HG02852 (cell line): ENCODE results near the gene HACD1.

ENCODE experiments used
- ATAC-seq: cut with Tn5 transposase; IDR thresholded peaks from one replicate; pipeline ENCODE4 v1.9.1; 2021; ENCODE audit warnings: mild to moderate bottlenecking, moderate library complexity; ENCODE audit not compliant: unreplicated experiment

Gene HACD1, protein sequence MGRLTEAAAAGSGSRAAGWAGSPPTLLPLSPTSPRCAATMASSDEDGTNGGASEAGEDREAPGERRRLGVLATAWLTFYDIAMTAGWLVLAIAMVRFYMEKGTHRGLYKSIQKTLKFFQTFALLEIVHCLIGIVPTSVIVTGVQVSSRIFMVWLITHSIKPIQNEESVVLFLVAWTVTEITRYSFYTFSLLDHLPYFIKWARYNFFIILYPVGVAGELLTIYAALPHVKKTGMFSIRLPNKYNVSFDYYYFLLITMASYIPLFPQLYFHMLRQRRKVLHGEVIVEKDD

DNA sequence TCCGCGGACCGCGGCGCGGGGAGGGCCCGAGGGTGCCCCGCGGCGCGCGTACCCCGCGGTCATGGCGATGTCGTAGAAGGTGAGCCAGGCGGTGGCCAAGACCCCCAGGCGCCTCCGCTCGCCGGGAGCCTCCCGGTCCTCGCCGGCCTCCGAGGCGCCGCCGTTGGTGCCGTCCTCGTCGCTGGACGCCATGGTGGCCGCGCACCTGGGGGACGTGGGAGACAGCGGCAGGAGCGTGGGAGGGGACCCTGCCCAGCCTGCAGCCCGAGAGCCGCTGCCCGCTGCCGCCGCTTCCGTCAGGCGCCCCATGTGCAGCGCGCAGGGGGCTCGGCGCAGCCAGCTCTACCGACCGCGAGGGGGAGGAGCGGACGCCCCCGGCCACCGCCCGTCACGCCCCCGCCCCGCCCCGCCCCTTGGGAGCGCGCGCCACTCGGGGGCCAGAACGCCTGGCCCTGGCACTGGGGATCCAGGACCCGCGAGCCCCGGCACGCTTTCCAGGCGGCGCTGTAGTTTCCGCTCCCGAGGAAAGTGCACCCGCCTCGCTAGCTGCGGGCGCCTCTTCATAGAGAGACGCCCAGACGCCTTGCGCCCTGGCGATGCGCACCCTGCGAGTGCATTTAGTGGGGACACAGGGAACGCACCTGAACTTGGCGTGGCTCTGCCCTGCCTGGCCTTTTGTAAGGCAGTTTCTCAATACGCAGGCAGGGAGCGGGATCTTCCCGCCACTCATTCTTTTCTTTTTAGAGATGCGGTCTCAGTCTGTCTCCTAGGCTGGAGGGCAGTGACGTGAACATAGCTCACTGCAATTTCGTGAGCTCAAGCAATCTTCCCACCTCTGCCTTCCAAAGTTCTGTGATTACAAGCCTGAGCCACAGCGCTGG lies at the start of gene HACD1:
HACD1 (minus strand) TSS at position 344 of the 881 bp plus-strand sequence; CDS start at position 309, 35 bp downstream.
- peak; percentile 61 for ATAC-seq

DNA sequence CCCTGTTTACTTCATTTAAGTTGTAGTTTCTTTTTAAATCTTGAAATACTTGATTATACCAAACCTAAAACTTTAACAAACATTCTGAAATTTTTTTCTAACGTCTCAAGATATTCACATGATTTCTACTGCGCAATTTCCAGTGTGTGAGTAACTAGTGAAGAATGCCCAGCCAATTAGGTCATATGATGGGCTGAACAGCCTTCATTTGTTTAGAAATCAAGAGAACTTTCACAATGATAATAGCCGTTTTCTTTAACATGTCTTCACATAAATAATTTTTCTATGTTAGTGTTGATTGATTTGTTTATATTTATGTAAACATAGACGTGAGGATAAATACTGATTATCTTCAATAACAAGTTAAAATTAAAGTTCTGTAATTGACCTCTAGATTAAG lies 48.6 kb upstream of the HACD1 start:
- no peak for ATAC-seq

DNA sequence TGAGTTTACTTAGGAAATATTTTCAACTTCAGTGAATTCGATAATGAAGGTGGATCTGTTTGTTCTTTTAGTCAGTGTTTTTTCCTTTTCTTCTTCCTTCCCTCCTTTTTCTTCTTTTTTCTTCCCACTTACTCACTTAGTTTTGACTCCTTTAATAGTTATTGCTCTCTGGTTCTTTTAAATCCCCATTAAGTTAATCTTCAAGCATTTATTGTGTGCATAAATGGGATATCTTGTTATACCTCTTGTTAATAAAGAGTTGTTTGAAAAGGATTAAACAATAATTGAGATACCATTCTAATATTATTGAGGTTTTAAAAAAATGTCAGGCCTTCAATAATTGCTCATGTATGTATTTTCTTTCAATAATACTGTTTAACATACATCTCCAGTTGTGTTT lies 46.3 kb upstream of the HACD1 start:
- no peak for ATAC-seq

DNA sequence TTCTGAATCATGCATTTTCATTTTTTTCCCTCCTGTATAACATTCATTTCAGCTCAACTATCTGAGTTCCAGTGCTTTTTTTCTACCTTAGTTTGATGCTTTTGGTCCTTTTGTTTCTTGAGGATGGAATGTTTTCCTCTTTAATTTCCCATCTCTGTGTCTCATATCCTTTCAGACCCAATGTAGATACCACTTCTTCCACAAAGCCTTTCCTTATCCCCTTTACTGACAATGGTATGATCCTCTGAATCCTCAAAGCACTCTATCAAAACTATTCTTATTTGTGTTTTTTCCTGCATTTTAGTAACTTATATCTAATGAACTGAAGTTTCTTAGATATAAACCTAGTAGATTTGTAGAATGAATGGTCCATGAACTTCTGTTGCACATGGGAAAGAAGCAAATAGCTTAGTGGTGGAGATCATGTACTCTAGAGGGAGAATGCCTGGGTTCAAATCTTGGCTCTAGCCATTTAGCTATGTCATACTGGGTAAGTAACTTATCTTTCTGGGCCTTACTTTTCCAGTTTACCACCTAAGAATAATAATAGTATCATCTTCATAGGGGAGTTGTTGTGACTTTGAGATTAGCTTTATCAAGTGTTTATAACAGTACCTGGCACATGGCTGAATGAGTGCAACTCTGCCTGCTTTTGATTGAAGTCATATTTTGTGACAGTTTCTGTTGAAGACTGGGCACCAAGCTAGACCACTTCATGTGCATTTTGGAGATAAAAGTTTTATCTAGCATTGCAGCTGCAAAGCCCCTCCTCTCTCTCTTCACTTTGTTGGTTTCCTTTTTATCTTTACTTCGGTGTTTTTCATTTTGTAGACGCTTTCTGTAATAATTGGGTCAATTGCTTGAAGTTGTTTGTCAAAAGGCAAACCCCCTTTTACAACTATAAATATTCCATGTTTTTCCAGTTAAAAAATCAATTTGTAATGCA lies 45.3 kb upstream of the HACD1 start:
- no peak for ATAC-seq

DNA sequence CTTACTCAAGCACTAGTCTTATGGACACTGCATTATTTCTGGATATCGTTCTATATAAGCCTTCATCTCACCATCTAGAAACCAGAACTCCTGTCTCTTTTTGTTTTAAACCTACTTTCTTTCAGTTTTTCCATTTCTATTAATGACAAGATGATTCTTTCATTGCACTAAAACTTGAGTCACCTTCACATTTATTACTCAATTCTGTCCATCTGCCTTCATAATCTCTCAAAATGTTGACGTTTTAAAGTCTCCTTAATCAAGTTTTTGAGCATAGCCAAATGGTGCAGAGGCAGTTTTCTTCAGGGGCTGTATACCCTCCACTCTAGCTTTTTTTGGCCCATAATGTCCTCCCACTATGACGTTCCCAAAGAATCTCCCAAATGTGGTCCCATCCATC lies 44.3 kb upstream of the HACD1 start:
- ATAC-seq = no peak

DNA sequence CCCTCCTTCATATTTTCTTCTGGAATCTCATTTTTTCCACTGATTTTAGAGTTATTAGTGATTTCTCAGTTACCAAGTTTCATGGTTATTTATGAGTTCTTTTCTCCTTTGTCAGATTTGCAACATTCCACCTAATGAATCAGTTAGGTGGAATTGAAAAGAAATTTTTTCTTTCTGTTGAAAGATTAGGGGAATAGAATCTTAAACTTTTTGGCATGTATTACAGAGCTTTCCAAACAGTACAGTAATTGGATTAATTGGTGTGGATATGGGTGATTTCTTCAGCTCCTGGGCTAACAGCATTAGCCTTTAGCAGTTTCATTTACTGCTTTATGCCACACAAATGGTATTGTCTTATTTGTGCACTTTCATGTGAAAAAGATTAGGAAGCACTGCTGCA lies 43.7 kb upstream of the HACD1 start:
- no peak for ATAC-seq

DNA sequence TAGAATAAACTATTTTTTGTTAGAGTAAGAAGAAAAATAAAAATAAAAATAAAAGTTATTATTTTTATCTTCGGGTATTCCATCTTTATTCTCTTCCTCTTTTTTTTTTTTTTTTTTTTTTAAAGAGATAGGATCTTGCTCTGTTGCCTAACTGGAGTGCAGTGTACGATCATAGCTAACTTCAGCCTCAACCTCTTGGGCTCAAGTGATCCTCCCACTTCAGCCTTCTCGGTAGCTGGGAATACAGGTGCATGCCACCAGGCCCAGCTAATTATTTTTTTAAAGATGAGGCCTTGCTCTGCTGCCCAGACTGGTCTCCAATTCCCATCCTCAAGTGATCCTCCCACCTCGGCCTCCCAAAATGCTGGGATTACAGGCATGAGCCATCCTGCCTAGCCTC lies 42.2 kb upstream of the HACD1 start:
- no peak for ATAC-seq

DNA sequence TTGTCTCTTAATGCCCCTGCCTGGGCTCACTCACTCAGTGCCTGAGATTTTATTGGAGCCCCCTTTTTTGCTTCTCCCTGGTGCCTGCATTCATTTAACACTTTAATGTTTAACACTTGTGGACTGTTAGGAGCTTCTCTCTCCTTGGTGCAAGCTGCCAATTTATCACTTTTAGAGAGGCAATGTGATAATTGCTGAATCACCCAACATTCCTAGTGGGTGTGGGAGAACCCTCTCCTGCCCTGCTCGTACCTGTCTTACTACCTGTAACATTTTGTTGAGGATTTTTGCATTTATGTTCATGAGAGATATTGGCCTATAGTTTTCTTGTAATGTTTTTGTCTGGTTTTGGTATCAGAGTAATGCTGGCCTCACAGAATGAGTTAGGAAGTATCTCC lies 39.9 kb upstream of the HACD1 start:
- ATAC-seq = no peak

DNA sequence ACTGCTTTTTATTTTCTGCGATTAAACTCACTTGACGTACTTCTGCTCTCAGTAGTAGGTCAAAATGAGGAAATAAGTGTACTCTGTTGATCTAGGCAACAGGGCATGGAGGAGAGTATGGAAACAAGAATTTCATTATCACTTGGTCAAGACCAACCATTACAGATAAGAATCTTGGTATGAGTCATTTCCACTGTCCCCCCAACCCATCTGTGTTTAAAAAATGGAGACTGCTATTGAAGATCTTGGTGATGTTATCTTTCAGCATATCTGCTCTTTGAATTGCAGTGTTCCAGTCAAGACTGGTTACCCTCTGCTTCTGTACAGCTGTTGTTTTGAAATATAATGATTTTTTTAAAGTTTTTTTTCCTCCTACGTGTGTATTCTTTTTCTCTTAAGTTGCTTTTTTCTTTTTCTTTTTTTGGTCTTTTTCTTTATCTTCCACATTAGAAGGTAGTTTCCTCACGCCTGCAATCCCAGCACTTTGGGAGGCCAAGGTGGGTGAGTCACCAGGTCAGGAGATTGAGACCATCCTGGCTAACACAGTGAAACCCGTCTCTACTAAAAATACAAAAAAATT lies 38.5 kb upstream of the HACD1 start:
- ATAC-seq = peak; percentile 89

DNA sequence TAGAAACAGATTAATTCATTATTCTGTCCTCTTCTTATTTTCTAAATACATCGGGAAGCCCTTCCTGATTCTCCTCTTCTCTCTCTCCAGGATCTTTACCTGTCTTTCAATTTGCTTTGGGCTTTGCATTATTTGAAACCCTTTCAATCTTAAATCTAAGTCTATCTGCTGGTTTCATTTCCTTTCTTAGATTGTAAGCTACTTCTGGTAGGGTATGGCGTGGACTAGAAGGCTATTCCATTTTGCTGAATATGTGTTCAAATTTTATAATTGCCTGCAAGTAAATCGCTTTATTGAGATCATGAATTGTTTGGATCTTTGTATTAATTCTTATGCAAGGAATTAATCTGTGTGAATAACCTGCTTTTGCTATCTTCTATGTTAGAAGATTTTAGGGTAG lies 37.8 kb upstream of the HACD1 start:
- ATAC-seq = peak; percentile 14

DNA sequence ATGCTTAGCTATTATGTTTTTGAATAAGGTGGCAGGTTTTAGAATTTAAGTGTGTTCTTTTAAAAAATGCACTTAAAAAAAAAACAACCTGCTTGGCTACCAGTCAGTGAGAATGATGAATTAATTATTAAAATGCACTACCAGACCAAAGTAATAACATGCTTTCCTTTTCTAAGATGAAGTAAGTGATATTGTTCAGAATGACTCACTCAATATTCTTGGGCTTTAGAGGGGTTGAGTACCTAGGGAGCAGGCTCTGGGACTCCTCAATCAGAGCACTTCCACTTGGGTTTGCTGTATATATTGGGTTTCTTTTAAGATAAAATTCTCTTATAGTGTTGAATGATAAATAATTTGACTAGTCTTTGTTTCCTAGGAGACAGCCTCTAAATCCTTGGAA lies 35.4 kb upstream of the HACD1 start:
- no peak for ATAC-seq

DNA sequence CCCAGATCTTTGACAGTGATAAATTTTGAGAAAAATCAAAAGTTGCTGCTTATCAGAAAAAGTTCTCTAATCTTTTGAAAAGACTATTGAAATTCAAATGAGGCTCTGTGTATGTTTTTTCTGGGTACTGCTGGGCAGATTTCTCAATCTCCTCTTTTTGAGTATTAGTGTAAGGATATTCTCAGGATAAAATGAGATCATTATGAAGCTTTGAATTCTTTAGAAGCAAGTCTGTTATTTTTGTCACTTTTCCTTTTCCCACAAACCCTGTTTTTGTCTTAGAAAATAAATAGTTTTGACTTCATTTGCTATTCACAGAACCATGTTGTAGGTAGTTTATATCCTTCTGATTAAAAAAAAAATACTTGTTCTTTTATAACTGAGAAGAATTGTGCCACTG lies 34.7 kb upstream of the HACD1 start:
- ATAC-seq = no peak

DNA sequence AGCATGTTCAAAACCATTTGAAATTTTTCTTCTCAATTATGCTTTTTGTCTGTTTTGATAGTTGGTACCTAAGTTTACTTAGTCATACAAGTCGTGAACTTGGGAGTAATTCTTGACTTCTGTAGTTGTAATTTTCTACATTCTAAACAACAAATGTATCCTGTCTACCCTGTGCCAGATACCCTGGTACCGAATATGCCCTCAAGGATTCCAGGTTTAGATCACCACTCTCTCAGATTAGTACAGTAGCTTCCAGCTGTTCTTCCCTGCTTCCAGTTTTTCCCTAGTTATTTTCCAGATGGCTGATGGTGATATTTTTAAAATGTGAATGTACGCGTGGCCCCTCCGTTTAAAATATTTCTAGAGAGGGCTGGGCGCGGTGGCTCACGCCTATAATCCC lies 33.2 kb upstream of the HACD1 start:
- ATAC-seq = no peak

DNA sequence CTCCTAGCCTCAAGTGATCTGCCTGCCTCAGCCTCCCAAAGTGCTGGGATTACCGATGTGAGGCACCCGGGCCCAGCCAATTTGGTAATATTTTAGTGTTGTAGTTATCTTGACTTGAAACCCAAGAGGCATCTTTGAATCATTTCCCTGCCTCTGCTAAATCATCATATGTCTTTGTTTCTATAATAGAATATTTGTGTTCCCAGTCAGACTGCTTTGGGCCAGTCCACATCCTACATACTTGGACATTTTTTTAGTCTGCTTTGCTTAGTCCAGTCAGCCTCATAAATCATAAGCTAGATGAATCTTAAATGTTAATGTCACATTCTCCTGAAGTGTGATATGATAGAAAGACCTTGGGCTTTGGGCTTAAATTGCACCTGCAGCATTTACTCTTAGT lies 32.7 kb upstream of the HACD1 start:
- no peak for ATAC-seq

DNA sequence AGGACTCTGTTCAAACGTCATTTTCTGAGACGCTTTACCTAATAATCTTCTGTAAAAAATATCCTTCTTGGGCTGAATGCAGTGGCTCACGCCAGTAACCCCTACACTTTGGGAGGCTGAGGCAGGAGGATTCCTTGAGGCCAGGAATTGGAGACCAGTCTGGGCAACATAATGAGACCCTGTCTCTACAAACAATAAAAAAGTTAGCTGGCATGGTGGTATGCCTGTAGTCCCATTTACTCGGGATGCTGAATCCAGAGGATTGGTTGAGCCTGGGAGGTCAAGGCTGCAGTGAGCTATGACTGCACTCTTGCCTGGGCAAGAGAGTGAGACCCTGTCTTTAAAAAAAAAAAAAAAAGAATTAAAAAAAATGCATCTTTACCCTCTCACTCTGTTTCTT lies 31.9 kb upstream of the HACD1 start:
- no peak for ATAC-seq

DNA sequence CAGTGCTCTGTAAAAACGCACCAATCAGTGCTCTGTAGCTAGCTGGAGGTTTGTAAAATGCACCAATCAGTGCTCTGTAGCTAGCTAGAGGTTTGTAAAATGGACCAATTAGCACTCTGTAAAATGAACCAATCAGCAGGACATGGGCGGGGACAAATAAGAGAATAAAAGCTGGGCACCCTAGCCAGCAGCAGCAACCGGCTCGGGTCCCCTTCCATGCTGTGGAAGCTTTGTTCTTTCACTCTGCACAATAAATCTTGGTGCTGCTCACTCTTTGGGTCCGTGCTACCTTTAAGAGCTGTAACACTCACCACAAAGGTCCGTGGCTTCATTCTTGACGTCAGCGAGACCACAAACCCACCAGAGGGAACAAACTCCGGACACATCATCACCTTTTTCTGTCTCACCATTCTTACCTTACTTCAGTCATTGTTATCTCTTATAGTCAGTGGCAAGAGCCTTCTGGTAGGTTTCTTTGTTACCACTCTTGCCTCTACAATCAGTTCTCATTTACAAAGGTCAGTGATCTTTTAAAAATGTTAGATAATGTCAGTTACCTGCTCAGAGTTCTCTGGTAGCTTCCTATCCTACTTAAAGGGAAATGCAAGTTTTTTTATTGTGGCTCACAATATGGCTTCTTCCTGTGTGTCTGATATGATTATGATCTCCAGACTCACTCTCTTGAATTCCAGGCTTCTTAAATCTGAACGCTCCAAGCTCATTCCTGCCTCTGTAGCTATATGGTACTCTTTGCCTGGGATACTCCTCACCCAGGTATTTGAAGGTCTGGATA lies 31.3 kb upstream of the HACD1 start:
- no peak for ATAC-seq

DNA sequence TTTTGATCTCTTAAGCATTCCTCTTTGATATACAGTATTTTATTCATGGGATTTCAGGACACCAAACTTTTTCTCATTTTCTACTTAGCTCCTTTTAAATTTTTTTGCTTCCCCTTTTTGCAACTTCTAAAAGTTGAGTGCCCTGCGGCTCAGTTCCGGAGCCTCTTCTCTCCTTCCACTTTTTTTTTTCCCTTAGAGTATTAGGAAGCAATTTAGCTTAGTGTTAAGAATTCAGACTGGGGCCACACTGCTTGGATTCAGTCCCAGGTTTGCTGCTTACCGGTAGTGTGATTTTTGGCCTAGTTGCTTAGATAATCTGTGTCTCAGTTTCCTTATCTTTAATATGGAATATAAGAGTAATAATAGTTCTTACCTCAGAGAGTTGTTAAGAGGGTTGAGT lies 30.2 kb upstream of the HACD1 start:
- no peak for ATAC-seq

DNA sequence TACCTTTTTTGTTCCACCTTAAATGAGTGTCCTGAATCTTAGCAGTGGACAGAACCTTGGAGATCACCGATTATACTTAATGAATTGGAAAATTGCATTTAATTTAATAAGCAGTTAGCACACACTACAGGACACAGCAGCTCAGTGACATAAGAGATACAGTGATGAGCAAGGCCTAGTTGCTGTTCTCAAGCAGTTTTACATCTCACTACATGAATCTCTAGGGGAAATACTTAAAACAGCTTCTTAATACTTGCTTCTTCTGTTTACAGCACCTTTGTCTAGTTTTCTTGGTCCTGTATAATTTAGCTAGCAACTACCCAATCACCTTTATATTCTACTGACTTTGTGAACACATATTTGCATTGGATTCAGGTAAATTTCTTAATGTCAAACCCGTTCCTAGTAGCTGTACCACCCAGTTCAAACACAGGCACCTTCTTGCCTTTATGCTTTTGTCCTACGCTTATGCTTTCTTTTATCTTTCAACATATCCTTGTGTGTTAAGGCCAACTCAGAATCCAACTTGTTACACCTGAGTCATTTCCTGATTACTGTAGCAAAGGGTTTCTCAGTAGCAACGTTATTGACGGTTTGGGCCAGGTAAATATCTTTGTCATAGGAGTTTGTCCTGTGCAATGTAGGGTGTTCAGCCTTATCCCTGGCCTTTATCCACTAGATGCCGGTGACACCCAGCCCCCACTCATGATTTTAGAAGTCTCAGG lies 28.6 kb upstream of the HACD1 start:
- no peak for ATAC-seq

DNA sequence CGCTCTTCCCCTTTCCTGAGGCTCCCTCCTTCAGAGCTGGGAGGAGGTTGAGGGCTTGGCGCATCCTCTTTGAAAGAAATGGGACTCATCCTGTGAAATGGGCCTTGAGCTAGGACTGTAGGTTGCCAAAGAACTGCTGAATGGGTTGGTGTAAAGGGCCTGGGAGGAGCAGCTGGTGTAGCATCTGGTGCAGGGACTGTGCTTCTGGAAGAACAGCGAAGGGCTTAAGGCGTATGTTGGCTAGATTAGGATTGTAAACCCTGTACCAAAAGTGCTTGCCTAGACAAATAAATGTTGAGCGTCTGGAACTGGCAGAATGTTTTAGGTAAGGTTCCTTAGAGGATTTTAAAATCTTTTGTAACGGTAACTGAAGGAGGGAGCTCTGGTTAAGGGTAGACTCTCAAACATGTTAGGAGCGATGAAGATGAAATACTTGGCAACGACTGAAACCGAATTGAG lies 27.3 kb upstream of the HACD1 start:
- ATAC-seq = peak; percentile 31
